Hematopoietic multipotent progenitor cell treated with erythropoietin and hydrocortisone succinate and interleukin-3 and kit ligand, for 15 days (in vitro differentiated cells): Measurements from ENCODE around the gene ABLIM1.

Experiments used
- DNase-seq: peaks from one replicate; pipeline ENCODE4 v3.0.0-alpha.2; 2015; ENCODE audit warnings: low spot score

Gene ABLIM1

GRCh38 chr10:114486938-114487814, 170.9 kb downstream of the ABLIM1 start:
- no peak for DNase-seq

DNA sequence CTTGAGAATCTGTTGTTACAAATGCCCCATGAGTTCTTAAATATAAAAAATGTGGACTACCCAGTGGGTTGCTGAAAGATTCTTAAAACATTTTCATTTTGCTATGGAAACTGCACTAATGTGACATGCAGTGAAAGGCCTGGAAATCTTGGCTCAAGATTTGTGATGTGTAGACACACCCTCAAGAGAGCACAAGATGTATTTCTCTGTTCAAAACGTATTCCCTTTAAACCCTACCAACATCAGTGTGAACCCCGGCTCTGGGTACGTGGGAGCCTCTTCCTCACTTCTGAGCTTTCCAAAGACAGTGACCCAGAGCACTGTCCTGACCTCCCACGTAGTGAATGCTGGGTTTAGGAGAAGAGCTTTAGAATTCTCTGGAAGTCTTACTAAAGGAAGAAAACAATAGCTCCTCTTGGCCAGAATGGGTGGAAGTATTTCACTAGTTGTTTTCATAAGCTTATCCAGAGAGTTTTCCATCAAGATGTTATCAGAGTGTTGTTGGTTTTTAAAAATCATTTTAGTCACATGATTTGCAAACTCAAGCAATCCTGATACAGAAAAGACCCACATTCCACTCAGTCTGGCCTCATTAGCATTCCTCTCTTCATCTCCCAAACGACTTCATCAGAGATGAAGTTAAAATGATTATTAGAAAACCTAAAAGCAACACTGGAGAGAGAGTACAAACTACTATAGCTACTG, 172.2 kb downstream of the ABLIM1 start:
- DNase-seq, result no peak

DNA sequence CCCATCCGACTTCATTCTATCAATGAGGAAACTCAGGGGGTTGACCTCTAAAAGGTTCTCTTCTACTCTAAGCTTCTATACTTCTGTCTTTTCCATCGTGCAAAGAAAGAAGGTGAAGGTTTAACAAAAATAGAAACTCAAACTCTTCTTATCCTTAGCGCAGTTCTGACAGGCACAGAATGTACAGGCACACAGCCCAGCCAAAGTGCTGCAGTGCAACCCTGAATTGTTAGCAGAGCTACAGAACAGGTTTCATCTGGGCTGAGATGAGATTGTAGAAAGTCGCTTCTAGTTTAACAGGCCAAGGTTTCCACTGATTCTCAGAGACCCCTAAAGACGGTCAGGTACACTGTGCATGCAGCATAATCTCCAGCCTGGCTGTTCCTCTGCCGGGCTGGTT, 174.5 kb downstream of the ABLIM1 start:
- DNase-seq, result no peak

DNA sequence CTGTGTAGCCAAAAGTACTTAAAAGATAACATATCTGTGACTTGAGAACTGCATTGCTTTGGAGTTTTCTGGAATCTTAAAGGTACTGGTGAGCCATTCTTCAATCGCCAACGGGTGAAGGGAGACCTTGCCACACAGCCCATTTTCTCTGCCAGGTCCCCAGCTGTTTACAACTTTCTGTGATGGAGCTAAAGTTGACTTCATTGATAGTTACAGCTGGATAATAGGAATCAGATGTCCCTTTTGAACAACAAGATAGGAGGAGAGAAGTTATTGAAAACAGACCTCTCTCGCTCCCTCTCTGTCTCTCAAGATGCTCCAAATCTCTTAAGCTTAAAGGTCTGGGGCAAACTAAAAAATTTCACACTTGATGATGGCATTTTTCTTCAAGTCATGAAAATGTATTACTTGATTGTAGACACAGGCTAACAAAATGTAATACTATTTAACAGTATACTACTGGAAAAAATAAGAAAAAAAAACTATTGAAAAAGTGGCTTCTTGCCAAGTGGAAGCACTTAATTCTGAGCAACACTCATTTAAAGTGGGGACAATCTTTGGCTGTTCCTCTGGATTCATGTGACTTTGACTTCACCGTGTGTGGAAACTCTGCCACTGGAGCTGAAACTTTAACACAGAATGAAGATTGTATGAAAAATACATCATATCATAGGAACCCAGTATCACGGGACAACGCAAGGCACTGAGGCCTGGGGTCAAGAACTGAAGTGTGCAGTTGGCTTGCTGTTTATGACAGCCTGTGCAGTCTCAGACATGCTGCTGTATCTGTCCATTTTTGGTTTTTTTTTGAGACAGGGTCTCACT, 175.4 kb downstream of the ABLIM1 start:
- no peak for DNase-seq

DNA sequence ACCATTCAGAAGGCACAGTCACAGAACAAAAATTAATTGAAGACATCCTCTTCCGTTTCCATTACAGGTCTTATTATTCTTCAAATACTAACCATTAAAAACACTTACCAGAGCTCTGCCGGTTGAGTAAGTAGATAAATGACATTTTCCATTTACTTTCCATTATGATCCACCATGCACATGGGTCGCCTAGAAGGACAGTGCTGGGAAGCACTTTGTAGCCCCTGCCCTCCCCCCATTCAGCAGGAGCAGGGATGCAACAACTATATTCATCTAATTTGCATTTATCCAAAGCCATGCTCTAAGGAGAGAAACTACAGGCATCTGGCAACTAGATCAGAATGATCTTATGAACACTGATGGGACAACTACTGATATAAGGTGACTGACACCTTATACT, 177.0 kb downstream of the ABLIM1 start:
- DNase-seq, result no peak

DNA sequence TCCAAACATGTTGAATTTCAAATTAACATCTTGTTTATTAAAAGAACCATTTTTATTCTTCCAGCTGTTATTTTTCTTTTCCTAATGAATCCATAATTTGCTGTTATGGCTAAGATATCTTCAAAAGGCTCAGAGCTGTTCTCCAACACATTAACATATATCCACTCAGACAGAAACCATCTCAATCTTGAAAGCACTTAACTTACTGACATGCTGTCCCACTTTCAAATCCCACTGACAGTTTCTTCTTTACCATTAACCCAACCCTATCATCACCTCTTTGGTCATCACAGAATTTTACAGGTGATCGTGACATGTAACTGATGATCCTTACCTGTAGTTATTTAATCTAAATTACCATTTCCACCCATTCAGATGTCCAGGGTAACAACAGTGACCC, 178.2 kb downstream of the ABLIM1 start:
- DNase-seq, result no peak

DNA sequence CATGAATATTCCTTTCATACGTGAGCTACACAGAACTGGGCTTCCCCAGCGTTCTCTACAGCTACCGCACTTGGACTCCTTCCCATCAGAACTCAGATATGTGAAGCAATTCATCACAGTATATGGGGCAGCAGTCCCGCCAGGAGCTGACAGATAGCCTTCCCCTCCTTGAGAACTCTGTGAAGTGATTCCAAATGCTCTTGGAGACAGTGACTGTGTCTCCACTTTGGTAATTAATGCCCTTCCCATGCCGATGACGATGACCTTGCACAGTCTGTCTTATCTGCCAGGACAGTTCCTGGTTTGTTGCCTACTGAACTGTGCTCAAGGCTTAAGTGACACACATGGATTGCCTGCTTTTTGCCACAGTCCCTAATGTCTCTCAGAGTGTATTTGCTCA, 178.8 kb downstream of the ABLIM1 start:
- no peak for DNase-seq

GRCh38 chr10:114478281-114478680, 179.8 kb downstream of the ABLIM1 start:
- DNase-seq, result no peak

DNA sequence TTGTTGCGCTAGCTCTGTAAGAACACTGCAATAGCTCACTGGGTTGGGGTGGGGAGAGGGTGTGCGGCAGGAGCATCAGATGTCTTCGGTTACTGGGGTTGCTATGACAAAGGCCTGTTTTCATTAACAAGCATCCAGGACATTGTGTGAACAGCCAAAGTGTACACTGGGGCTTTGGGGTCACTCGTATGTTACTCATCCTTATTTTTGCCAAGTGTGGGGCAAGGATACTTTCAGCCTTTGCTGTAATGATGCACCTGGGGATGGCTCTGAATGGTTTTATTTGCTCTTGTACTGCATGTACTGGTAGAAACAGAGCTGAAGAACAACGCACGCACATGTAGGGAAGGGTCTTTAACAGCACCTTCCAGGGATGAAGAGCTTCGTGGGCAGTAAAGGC, 180.8 kb downstream of the ABLIM1 start:
- no peak for DNase-seq

DNA sequence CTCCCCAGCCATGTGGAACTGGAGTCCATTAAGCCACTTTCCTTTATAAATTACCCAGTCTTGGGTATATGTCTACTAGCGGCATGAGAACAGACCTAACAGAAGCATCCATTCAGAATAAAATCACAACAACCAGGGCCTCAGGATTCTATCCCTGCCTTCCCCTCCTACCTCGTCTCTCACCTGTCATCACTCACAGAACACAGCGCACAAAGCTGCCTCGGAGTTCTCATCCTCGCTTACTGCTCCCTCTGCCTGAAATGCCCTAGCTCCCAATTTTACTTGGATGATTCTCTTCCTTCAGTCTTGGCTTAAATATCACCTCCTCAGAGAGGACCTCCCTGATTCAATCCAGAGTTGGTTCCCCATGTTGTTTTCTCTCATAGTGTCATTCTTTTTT, 183.1 kb downstream of the ABLIM1 start:
- no peak for DNase-seq

- no peak for DNase-seq
These were observed 184.3 kb downstream of the ABLIM1 start for GRCh38 chr10:114473776-114474175.

DNA sequence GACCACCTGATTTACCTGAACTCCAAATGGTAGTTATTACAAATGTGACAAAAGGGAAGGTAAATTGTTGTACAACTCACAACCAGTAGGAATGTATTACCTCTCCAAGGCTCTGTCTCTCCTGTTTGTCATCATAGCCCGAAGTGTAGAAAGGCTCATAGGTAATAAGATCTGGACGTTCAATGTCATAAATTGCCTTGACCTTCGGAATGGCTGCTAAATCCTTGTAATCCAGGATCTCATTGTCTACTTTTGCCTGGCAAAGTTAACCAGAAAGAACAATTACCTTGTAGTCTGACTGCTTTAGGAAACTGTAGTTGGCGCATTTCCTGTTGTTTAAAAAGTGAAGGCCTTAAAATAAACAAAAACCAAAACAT, 185.2 kb downstream of the ABLIM1 start:
- no peak for DNase-seq

DNA sequence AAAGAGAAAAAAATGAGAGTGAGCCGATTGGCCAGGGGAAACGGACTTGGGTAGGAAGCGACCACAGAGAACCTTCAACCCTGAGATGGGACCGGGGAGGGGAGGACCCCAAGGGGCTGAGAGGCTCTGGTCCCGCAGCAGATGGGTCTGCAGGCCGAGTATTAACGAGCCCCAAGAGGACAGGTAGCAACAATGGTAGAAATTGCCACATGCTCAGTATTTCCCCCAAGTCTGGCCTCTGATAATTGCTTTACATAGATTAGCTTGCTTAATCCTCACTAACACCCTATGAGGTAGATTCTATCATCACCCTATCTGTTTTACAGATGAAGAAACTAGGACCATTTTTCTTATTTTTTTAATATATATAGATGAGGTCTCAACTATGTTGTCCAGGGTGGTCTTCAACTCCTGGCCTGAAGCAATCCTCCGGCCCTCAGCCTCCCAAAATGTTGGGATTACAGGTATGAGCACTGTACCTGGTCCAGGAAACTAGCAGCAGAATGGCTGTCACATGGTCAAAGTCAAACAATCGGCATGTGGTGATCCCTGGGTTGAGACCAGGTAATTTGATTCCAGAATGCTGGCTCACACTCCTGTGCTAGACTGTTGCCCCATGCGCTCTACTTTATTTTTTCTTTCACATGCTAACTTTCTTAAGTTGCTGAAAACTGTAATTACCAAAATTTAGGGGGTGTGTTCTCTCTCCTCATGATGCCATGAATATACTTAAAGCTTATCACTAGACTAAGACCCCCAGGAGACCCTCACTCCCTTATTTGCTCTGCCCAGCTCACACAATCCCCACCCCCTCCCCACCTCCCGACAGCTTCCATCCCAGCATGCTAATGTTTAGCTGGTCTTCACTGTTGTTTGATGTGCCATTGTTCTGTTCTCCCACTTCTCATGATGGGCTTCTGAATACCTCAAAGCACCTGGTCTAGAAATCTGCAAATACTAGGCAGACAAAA, 185.9 kb downstream of the ABLIM1 start:
- DNase-seq, result no peak

DNA sequence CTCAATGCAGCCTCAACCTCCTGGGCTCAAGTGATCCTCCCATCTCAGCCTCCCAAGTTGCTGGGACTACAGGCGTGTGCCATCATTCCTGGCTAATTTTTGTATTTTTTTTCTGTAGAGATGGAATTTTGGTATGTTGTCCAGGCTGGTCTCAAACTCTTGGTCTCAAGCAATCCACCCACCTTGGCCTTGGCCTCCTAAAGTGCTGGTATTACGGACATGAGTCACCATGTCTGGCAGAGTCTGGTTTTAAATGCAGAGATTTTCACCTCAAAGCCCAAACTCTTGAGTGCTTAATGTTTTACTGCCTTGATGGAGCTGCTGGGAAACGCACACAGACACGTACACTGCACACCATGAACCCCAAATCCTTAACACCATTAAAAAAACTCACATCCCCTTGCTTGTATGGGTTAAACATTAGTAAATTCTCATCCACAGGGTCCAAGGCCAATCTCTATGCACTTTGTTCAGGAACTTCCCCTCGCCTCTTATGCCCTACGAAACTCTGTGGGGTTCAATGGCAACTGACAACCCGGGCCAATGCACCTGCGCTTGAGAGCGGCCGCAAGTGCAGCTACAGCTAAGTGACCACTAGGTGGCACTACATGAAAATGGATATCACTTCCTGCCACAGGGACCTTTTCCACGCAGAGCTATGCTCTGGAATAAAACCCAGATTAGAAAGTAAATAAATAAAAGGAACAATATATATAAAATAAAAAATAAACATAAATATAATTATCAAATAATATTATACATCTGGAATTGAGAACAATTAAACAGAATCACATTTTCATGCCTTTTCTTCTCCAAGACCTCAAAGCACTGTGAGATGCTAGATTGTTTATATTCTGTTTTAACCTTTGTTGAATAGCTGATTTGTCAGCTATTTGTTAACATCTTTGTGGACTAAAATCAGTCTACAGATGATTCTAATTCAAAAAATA, 186.8 kb downstream of the ABLIM1 start:
- peak; percentile 73 for DNase-seq

GRCh38 chr10:114470361-114470760, 187.7 kb downstream of the ABLIM1 start:
- no peak for DNase-seq

- no peak for DNase-seq
These were observed 199.1 kb downstream of the ABLIM1 start for GRCh38 chr10:114458955-114459354.

DNA sequence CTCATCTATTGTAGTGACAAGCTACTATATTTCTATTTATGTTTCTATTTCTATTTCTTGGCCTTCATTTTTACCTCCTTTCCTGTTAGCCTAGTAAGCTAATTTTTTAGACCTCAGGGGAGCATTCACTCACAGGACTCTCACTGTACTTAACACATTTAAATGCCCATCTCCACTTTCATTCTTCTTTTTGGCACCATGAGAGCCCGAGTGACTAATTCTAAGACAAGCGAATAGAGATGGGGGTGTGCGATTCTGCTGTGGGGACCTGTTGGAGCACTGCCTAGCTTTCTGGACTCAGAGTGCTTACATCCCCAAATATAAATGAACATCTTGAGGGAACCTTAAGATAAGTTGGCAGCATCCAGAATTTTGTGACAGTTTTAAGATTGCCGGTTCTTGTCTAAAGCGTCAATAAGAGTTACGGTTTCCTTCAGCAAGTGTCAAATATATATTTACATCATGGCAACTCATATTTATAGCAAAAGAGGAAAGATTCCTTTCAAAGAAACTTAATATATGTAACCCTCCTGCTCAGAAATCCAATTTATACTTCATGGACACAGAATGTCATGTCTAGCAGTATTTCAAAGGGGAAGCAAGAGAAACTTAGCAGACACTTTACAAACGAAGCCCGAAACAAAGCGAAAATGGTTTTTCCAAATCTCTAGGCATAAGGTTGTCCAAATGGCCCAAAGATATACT, 199.7 kb downstream of the ABLIM1 start:
- DNase-seq, result no peak

- no peak for DNase-seq
These were observed 204.5 kb downstream of the ABLIM1 start for GRCh38 chr10:114453576-114453975.

GRCh38 chr10:114448897-114449296, 209.2 kb downstream of the ABLIM1 start:
- no peak for DNase-seq

DNA sequence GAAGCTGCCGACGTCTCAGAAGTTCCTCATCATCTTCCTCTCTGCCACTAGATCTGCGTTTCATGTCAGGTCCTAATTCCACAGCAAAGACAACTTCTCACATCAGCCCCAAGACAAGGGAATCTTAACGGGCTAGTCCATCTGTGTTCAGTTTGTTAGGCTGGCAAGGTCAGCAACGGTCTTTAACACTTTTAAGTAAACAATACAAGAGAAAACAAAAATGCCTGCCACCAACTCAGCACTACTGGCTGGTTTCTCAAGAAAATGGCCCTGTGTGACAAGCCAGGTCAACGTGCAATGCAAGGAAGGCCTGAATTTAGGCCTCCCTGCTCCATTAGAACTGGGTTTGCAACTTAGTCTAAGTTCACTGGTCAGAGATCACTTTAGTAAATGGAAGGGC, 212.7 kb downstream of the ABLIM1 start:
- no peak for DNase-seq
